ENCODE data around the gene ZNF587. TPM values are rescaled to one million over a fixed set of nuclear protein-coding genes. Genes with fewer than 3 reads are reported as not detected.
"Not testable (repeated sequence)": the region's sequence is repeated elsewhere in the genome, so short reads cannot be mapped to it uniquely, and the experiment has no call there.

Gene ZNF587
- 10 to 100 TPM; 13.7 to 20.1 TPM for total RNA-seq

GRCh38 chr19:57849666-57850473 lies at the start of gene ZNF587:
ZNF587 (plus strand) TSS chr19:57849859; CDS start chr19:57850039, 180 bp downstream.
- H3K27me3 ChIP-seq; H3K9me3 ChIP-seq; intact Hi-C loops (cut with DNase I); H3K36me3 ChIP-seq (replicated peaks in 1 of 2; ENCODE audit: insufficient read depth in 1 of 2, low read depth in 2 of 2): not testable (repeated sequence)
- H3K4me3 ChIP-seq: peak within 1 kb of the TSS; percentile 56 to 59
- peaks cover 13% of the 10 kb centered on the region for H3K4me1 ChIP-seq
- ATAC-seq (peak; percentile 96), DNase-seq (peak; percentile 65 to 79 (median 70))
- WGBS, 2 donors: 4 to 6% methylated on average over 25 to 42 of the region's 42 CpGs
- H3K27ac ChIP-seq: peak within 1 kb of the TSS; percentile 16 to 80 (median 69)
- peak in 2 of 3 donors; percentile 46 to 64 for TF ChIP-seq POLR2A (IDR thresholded peaks at IDR 0.05)

GRCh38 chr19:57800696-57801095 lies 49.0 kb upstream of the ZNF587 start:
- H3K9me3 ChIP-seq: no peaks in the 10 kb centered on the region
- H3K36me3 ChIP-seq (replicated peaks in 1 of 2; ENCODE audit: insufficient read depth in 1 of 2, low read depth in 2 of 2): no peaks in the 10 kb centered on the region
- H3K27me3 ChIP-seq: no peaks in the 10 kb centered on the region
- DNase-seq: no peak
- WGBS, 2 donors: 77 to 92% methylated on average over 5 of the region's 5 CpGs
- peaks cover 9% of the 10 kb centered on the region for H3K4me1 ChIP-seq
- TF ChIP-seq CTCF (IDR thresholded peaks at IDR 0.05): no peak
- no peak for TF ChIP-seq POLR2A (IDR thresholded peaks at IDR 0.05)
- ATAC-seq: no peak
- no peak overlapping the region for H3K4me3 ChIP-seq
- intact Hi-C loops (cut with DNase I): no loop called here
- no peak overlapping the region for H3K27ac ChIP-seq

GRCh38 chr19:57802269-57802668 lies 47.4 kb upstream of the ZNF587 start:
- DNase-seq: no peak

GRCh38 chr19:57803265-57803593 lies 46.4 kb upstream of the ZNF587 start:
- Histone ChIP-seq H3K36me3 (replicated peaks in 1 of 2; ENCODE audit: insufficient read depth in 1 of 2, low read depth in 2 of 2) (peaks cover 0 to 2% of the 10 kb centered on the region in 2 donors), H3K9me3 (no peaks in the 10 kb centered on the region), H3K27ac (peak overlapping the region in 3 of 4 donors; percentile 66 to 86 (median 68)), H3K4me1 (peaks cover 15% of the 10 kb centered on the region), H3K4me3 (peak overlapping the region in 1 of 2 donors; percentile 13), H3K27me3 (no peaks in the 10 kb centered on the region)
- intact Hi-C loops (cut with DNase I): no loop called here
- DNase-seq (no peak), ATAC-seq (no peak)
- WGBS, 2 donors: 24 to 48% methylated on average over 6 of the region's 6 CpGs
- TF ChIP-seq CTCF (IDR thresholded peaks at IDR 0.05) (no peak), POLR2A (IDR thresholded peaks at IDR 0.05) (no peak)

More at GRCh38 chr19:57802269-57802668, 47.4 kb upstream of the ZNF587 start:
- TF ChIP-seq POLR2A (IDR thresholded peaks at IDR 0.05): no peak
- TF ChIP-seq CTCF (IDR thresholded peaks at IDR 0.05): no peak
- H3K36me3 ChIP-seq (replicated peaks in 1 of 2; ENCODE audit: insufficient read depth in 1 of 2, low read depth in 2 of 2): no peaks in the 10 kb centered on the region
- H3K9me3 ChIP-seq: no peaks in the 10 kb centered on the region
- H3K4me1 ChIP-seq: peaks cover 15% of the 10 kb centered on the region
- no peaks in the 10 kb centered on the region for H3K27me3 ChIP-seq
- no peak for ATAC-seq
- no peak overlapping the region for H3K4me3 ChIP-seq
- 87 to 92% methylated on average over 4 of the region's 4 CpGs for WGBS, 2 donors
- H3K27ac ChIP-seq: no peak overlapping the region
- intact Hi-C loops (cut with DNase I): no loop called here

- peak overlapping the region in 1 of 2 donors; percentile 13 for H3K4me3 ChIP-seq
- no peaks in the 10 kb centered on the region for H3K9me3 ChIP-seq
- ATAC-seq: peak; percentile 45
- H3K4me1 ChIP-seq: peaks cover 15% of the 10 kb centered on the region
- 23 to 28% methylated on average over 19 of the region's 19 CpGs for WGBS, 2 donors
- DNase-seq: no peak
- peak in 2 of 3 donors; percentile 32 to 42 for TF ChIP-seq POLR2A (IDR thresholded peaks at IDR 0.05)
- no peak for TF ChIP-seq CTCF (IDR thresholded peaks at IDR 0.05)
- H3K36me3 ChIP-seq (replicated peaks in 1 of 2; ENCODE audit: insufficient read depth in 1 of 2, low read depth in 2 of 2): peaks cover 0 to 3% of the 10 kb centered on the region in 2 donors
- H3K27me3 ChIP-seq: no peaks in the 10 kb centered on the region
- H3K27ac ChIP-seq: peak overlapping the region in 3 of 4 donors; percentile 66 to 86 (median 68)
- intact Hi-C loops (cut with DNase I): no loop called here
These were observed 45.9 kb upstream of the ZNF587 start for GRCh38 chr19:57803594-57804325.

Data from body of pancreas (tissue), 4 donors.